HFF-Myc (cell line): ENCODE results near the gene UGT1A5.

ENCODE experiments used
- DNase-seq: peaks from one replicate; pipeline ENCODE4 v3.0.0-alpha.2; 2011; ENCODE audit warnings: low read depth; ENCODE audit errors: extremely low read depth
- H3K4me3 ChIP-seq: replicated peaks from 2 replicates; pipeline ENCODE4 v1.5.1; 2011; ENCODE audit warnings: low read depth, mild to moderate bottlenecking, control low read depth, low read length
- TF ChIP-seq, protein P1 (sequence below): IDR thresholded peaks from 2 replicates; pipeline ENCODE4 v1.5.1; 2012; ENCODE audit warnings: mild to moderate bottlenecking, low read depth, low read length, control low read depth; ENCODE audit errors: missing control alignments

The UGT1A5 gene

DNA sequence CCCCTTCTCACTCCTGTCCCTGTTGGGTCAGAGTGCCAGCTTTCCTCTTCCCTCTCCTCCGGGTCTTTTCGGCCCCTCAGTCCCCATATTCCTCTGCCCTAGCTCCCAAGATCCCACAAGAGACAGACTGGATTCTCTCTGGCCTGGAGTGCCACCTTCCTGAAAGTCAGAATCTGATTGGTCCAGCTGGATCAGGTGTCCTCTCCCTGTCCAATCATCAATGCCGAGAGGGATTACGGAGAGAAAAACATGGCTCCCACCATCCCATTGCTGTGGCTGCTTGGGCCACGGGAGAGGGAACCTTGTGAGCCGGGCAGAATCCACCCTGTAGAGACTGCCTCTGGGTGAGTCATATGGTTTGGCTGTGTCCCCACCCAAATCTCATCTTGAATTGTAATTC is 62.7 kb downstream of the UGT1A5 start:
- DNase-seq, result no peak
- TF ChIP-seq, protein P1, sequence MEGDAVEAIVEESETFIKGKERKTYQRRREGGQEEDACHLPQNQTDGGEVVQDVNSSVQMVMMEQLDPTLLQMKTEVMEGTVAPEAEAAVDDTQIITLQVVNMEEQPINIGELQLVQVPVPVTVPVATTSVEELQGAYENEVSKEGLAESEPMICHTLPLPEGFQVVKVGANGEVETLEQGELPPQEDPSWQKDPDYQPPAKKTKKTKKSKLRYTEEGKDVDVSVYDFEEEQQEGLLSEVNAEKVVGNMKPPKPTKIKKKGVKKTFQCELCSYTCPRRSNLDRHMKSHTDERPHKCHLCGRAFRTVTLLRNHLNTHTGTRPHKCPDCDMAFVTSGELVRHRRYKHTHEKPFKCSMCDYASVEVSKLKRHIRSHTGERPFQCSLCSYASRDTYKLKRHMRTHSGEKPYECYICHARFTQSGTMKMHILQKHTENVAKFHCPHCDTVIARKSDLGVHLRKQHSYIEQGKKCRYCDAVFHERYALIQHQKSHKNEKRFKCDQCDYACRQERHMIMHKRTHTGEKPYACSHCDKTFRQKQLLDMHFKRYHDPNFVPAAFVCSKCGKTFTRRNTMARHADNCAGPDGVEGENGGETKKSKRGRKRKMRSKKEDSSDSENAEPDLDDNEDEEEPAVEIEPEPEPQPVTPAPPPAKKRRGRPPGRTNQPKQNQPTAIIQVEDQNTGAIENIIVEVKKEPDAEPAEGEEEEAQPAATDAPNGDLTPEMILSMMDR, result no peak

DNA sequence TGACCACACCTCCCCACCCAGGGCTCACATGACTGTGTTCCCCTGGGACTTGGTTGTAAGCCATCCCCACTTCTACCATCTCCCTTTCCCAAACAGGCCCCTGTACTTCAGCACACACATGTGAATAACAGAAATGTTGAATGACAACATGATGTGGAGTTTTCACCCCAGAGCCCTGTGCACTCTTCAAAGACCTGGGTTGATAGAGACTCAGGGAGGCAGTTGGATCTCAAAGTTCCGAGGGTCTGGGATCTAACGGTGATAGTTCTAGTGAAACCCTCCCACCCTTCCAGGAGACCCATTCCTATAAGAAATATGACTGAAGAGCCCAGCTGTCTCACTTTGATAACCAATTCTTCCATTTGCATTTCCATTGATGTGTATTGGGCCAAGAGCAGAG is 65.3 kb downstream of the UGT1A5 start, which contains the start of gene MROH2A:
Gene MROH2A, plus strand, starts transcription at position 301 of the 400 bp plus-strand sequence. CDS start 1,029 bp downstream, outside the sequence.
- TF ChIP-seq, protein P1, result no peak
- H3K4me3 ChIP-seq, result no peak within 1 kb of the TSS
- no peak for DNase-seq

More for the DNA sequence above, 62.7 kb downstream of the UGT1A5 start:
- no peak overlapping the region for H3K4me3 ChIP-seq

DNA sequence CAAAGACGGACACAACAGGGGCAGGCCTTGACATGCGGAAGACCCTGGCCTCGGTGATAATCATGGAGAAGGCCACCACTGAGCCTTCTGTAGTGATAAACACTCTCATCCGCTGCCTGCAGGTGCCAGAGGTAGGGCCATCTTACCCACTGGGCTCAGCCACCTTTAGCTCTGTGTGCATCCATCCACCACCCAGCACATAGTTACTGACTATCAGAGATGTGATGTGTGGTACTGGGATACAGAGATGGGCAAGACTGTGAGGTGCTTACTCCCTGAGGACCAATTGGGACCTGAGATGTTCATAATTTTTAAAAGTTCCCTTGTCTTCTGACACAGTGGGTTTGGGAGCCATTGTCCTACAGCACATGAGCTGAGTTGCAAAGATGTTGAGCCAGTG is 67.0 kb downstream of the UGT1A5 start:
- TF ChIP-seq, protein P1, result no peak
- H3K4me3 ChIP-seq, result no peak overlapping the region
- no peak for DNase-seq

DNA sequence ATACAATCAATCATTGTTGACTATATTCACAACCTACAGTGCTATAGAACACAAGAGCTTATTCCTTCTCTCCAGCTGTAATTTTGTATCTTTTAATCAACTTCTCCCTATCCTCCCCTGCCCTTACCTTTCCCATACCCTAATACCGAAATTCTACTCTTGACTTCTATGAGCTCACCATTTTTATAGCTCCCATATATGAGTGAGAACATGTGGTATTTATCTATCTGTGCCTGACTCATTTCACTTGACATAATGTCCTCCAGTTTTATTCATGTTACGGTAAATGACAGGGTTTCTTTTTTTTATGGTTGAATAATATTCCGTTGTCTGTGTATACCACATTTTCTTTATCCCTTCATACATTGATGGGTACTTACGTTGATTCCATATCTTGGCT is 68.1 kb downstream of the UGT1A5 start:
- TF ChIP-seq, protein P1, result no peak
- DNase-seq, result no peak
- no peak overlapping the region for H3K4me3 ChIP-seq

DNA sequence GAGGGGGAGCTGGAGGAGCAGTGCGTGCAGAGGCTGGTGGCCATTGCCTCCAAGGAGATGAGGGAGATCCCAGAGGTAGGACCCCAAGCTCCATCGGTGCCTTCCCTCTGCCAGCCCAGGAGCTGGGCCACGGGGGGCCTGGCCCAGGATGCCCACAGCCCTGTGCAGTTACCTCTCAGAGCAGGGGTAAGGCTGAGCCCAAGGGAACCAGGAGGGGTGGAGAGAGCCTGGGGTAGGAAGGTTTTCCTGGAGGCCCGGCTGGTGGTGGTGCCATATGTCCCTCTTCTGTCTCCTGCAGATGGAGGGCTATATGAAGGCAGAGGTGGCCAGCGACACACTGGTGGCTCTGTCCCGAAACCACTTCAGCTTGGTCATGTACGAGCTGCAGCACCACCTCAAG is 76.8 kb downstream of the UGT1A5 start:
- TF ChIP-seq, protein P1, result no peak
- DNase-seq, result no peak
- no peak overlapping the region for H3K4me3 ChIP-seq

DNA sequence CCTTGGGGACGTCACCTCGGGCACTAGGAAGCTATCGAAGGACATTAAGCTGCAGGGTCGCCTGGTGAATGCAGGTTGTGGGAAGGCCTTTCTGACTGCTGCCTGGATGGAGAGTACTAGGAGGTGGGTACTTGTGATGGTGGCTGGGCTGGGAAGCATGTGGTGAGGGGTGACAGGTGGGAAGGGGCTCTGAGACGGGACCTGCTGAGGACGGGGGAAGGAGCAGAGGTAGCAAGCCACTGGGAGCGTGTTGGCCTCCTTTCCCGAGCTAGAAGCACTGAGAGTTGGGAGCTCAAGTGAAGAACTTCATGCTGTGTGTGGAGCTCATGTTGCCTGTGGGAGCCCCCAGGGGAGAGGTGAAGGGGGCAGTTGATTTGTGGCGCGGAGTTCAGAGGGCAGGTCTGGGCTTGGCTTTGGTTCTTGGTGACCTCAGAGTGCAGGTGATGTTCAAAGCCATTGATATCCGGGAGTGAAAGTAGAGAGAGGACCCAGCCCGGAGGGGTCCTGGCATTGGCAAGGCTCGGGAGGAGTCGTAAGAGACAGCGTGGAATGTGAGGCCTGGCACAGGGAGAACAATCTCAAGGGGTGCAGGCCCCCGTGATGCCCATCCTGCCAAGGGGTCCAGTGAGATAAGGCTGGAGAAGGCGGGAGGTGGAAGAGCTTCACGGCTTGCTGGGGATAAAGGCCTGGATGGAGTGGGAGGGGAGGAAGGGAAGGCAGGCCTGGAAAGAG is 78.6 kb downstream of the UGT1A5 start:
- no peak overlapping the region for H3K4me3 ChIP-seq
- DNase-seq, result no peak
- TF ChIP-seq, protein P1, result no peak
